Lower lobe of right lung (tissue), 2 donors: ENCODE data around the gene NEU1. TPM values are rescaled to one million over a fixed set of nuclear protein-coding genes. Genes with fewer than 3 reads are reported as not detected.
"Not testable (repeated sequence)": the region's sequence is repeated elsewhere in the genome, so short reads cannot be mapped to it uniquely, and the experiment has no call there.

Source experiments
- ATAC-seq, 2 donors: fragments of 200-7000 bp; cut with Tn5 transposase; one replicate each; pipeline ENCODE4 v1.9.1; 2020 to 2022; ENCODE audit warnings: mild to moderate bottlenecking in 2 of 2, moderate library complexity in 2 of 2
- DNase-seq: peaks from one replicate; pipeline ENCODE4 v3.0.0-alpha.2; 2020
- H3K27ac ChIP-seq: fragments of 200-600 bp; one replicate; pipeline ENCODE4 v1.8.0; 2022
- H3K27me3 ChIP-seq: fragments of 200-600 bp; one replicate; pipeline ENCODE4 v1.8.0; 2022; ENCODE audit warnings: low read depth
- H3K36me3 ChIP-seq: fragments of 200-600 bp; one replicate; pipeline ENCODE4 v1.8.0; 2022; ENCODE audit warnings: mild to moderate bottlenecking
- H3K4me1 ChIP-seq: fragments of 200-600 bp; one replicate; pipeline ENCODE4 v1.8.0; 2022
- H3K4me3 ChIP-seq: fragments of 200-600 bp; one replicate; pipeline ENCODE4 v1.8.0; 2022; ENCODE audit warnings: mild to moderate bottlenecking
- H3K9me3 ChIP-seq: fragments of 200-600 bp; one replicate; pipeline ENCODE4 v1.8.0; 2022
- CTCF ChIP-seq: fragments of 200-600 bp; IDR thresholded peaks from one replicate; pipeline ENCODE4 v1.8.0; 2022; ENCODE audit warnings: antibody characterized with exemption, mild to moderate bottlenecking
- intact Hi-C: fragments of 100-400 bp; cut with DNase I; formaldehyde crosslinking; loops from one replicate; pipeline ENCODE4 v1.11.0; 2022
- total RNA-seq: library from RNA; stranded (reverse); fragmentation: NEBNext Ultra II Directional; extraction: Animal tissue kit (Norgen Biotek cat#: 25700); gene quantifications from one replicate; pipeline ENCODE4 v1.2.1, GENCODE V29; 2021
- donor health status: DM: no; HTN: yes; CAD: no; lungs with severe emphysema.

NEU1 gene
- total RNA-seq, 1 donor from 2014 or later: 70.5 TPM

DNA sequence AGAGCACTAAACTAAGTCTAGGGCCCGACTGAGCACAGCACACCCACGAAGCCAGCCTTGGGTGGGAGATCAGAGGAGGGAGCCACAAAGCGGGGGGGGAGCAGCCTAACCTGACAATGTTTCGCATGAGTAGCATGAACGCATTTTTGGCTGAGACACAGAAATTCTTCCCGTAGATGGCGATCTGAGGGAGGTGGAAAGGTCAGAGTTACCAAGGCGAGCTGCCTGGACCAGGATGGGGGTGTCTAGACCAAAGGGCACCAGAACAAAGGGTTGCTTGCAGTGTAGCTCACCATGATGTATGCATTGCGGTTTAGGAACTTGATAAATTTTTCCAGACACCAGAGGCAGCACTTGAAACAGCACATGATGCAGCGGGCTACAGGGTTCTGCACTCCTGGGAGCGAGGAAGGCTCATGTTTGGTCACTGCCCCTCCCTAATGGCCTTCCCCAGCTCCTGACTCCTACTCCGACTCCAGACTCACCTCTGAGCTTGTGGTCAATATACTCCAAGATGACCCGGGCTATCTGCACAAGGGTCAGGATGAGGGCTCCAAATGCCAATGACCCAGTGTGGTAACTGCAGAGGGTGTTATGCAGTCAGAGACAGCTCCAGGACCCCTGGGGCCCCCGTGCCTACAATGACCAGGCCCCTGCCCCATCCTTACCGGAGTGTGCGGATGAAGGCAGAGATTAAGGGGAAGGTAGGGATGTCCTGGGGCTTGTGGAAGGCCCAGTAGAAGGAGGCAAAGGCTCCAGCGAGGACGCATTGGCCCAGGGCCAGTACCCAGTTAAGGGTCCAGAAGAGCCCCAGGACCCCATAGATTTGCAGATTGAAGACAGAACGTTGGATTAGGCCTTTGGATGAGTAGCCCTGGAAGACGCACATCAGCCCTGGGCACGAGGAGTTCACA, 2.8 kb upstream of the NEU1 start:
- Histone ChIP-seq H3K27me3 (no peaks in the 10 kb centered on the region), H3K4me3 (no peak overlapping the region), H3K9me3 (no peaks in the 10 kb centered on the region), H3K36me3 (peaks cover 9% of the 10 kb centered on the region), H3K27ac (no peak overlapping the region), H3K4me1 (peaks cover 25% of the 10 kb centered on the region)
- intact Hi-C loops: no loop called here
- ATAC-seq (no peak), DNase-seq (no peak)
- no peak for TF ChIP-seq CTCF

- no peak for ATAC-seq
- intact Hi-C loops: no loop called here
- peaks cover 16% of the 10 kb centered on the region for H3K36me3 ChIP-seq
These were observed 2.2 kb upstream of the NEU1 start for GRCh38 chr6:31864818-31865204.

DNA sequence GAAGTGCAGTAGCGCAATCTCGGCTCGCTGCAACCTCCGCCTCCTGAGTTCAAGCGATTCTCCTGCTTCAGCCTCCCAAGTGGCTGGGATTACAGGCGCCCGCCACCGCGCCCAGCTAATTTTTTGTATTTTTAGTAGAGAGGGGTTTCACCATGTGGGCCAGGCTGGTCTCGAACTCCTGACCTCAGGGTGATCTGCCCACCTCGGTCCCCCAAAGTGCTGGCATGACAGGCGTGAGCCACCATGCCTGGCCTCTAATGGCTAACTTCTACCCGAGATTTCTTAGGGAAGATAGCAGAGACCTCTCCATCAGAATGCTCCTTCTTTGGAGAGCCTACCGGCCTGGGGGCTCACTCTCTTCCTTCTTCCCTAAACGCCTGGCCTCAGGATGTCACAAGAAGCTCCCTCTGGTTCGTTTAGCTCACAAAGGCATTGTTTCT, 1.5 kb upstream of the NEU1 start:
- peak overlapping the region; percentile 84 for H3K4me3 ChIP-seq
- H3K27me3 ChIP-seq, DNase-seq, ATAC-seq, intact Hi-C loops, H3K9me3 ChIP-seq: not testable (repeated sequence)
- H3K4me1 ChIP-seq: peaks cover 25% of the 10 kb centered on the region
- H3K27ac ChIP-seq: peak overlapping the region; percentile 83
- H3K36me3 ChIP-seq: peaks cover 22% of the 10 kb centered on the region

More at GRCh38 chr6:31864818-31865204, 2.2 kb upstream of the NEU1 start:
- no peaks in the 10 kb centered on the region for H3K27me3 ChIP-seq
- no peak overlapping the region for H3K27ac ChIP-seq
- H3K9me3 ChIP-seq: no peaks in the 10 kb centered on the region
- H3K4me1 ChIP-seq: peaks cover 25% of the 10 kb centered on the region
- H3K4me3 ChIP-seq: no peak overlapping the region
- DNase-seq: no peak
- TF ChIP-seq CTCF: no peak

DNA sequence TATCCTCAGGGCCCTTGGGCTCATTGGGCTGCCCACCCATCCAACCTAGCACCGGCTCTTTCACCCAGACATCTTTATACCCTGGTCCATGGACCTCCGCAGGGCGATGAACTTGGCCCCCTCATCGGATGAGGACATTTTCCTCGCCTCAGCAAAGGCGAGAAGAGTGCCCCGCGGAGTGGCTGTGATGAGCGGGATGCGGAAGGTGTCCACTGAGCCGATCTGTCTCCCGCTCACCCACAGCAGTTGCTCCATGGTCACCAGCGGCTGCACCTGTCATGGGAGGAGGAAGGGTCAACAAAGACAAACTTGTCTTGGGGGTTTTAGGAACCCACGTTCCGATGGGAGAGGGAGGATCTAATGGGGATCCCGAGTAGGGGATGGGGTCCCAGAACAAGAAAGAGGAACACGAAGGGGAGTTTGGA, 690 bp downstream of the NEU1 start:
- Histone ChIP-seq H3K4me1 (peaks cover 25% of the 10 kb centered on the region), H3K27me3 (no peaks in the 10 kb centered on the region), H3K4me3 (peak overlapping the region; percentile 84), H3K36me3 (peaks cover 44% of the 10 kb centered on the region), H3K9me3 (no peaks in the 10 kb centered on the region), H3K27ac (peak overlapping the region; percentile 86)
- ATAC-seq (no peak), DNase-seq (no peak)
- intact Hi-C loops: no loop called here
- no peak for TF ChIP-seq CTCF

- H3K4me3 ChIP-seq: no peak overlapping the region
- H3K9me3 ChIP-seq: no peaks in the 10 kb centered on the region
- H3K27ac ChIP-seq: no peak overlapping the region
- H3K27me3 ChIP-seq: no peaks in the 10 kb centered on the region
- ATAC-seq (no peak), DNase-seq (no peak)
- peaks cover 25% of the 10 kb centered on the region for H3K4me1 ChIP-seq
- peaks cover 48% of the 10 kb centered on the region for H3K36me3 ChIP-seq
- intact Hi-C loops: no loop called here
- no peak for TF ChIP-seq CTCF
These were observed 1.5 kb downstream of the NEU1 start for GRCh38 chr6:31861150-31861549.

DNA sequence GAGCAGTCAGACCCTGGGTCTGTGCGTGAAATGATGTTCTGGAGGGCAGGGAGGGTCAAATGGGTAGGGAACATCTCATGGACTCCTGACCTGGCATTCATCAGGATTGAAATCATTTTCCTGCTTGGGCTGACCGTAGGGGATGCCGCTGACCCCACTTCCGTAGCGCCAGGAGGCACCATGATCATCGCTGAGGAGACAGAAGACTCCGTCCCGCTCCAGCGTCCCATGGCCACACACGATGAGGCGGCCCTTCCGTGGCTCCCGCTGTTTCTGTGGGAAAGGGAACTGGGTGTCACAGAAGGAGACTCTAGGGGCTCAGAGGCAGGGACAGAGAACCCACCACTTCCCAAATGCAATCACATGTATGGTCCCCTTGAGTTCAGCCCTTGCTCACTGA, 2.3 kb downstream of the NEU1 start:
- no peak for TF ChIP-seq CTCF
- Histone ChIP-seq H3K9me3 (no peaks in the 10 kb centered on the region), H3K27ac (no peak overlapping the region), H3K27me3 (no peaks in the 10 kb centered on the region), H3K36me3 (peaks cover 48% of the 10 kb centered on the region), H3K4me3 (no peak overlapping the region), H3K4me1 (peaks cover 25% of the 10 kb centered on the region)
- intact Hi-C loops: no loop called here
- ATAC-seq (no peak), DNase-seq (no peak)
